A673 (cell line): ENCODE results near the gene PRPF6. TPM values are rescaled to one million over a fixed set of nuclear protein-coding genes. Genes with fewer than 3 reads are reported as not detected.

ENCODE experiments used
- BruUV-seq: library from RNA; stranded (reverse); fragments of 400-500 nt; replicated peaks from 2 replicates; lab custom pipeline; 2021; lab: Mats Ljungman, UMichigan
- CTCF ChIA-PET: fragments of 300-600 bp; sonication (Branson Sonifier 250); formaldehyde crosslinking; loops from one replicate; lab custom pipeline; 2022; ENCODE audit warnings: antibody characterized with exemption; lab: Charles Lee
- POLR2A ChIA-PET: fragments of 300-600 bp; sonication (Branson Sonifier 250); formaldehyde crosslinking; loops from one replicate; lab custom pipeline; 2022; ENCODE audit warnings: antibody characterized with exemption; ENCODE audit not compliant: low non-redundant PET; lab: Charles Lee
- DNase-seq: peaks from one replicate; pipeline ENCODE4 v3.0.0-alpha.2; 2015; ENCODE audit warnings: low spot score
- H3K27ac ChIP-seq: fragments of 200-600 bp; sonication (generic); 2 replicates; pipeline ENCODE4 v1.5.1; 2016; ENCODE audit warnings: mixed run types, low read depth, mild to moderate bottlenecking, mixed read lengths, antibody characterized with exemption, low read length; ENCODE audit not compliant: poor library complexity, severe bottlenecking
- H3K27me3 ChIP-seq: fragments of 200-600 bp; sonication (generic); replicated peaks from 2 replicates; pipeline ENCODE4 v1.6.1; 2017; ENCODE audit warnings: mixed run types, low read depth, mild to moderate bottlenecking, mixed read lengths, antibody characterized with exemption, low read length; ENCODE audit not compliant: insufficient read depth, poor library complexity
- H3K36me3 ChIP-seq: fragments of 200-600 bp; sonication (generic); 2 replicates; pipeline ENCODE4 v1.6.1; 2016; ENCODE audit warnings: mixed run types, mild to moderate bottlenecking, mixed read lengths, antibody characterized with exemption, low read length; ENCODE audit not compliant: insufficient read depth, poor library complexity, severe bottlenecking
- H3K4me1 ChIP-seq: fragments of 200-600 bp; sonication (generic); 2 replicates; pipeline ENCODE4 v1.6.1; 2017; ENCODE audit warnings: mixed run types, mild to moderate bottlenecking, mixed read lengths, antibody characterized with exemption, low read length; ENCODE audit not compliant: insufficient read depth, poor library complexity, severe bottlenecking
- H3K4me3 ChIP-seq: fragments of 200-600 bp; sonication (generic); 2 replicates; pipeline ENCODE4 v1.5.1; 2016; ENCODE audit warnings: low read depth, mixed run types, mild to moderate bottlenecking, mixed read lengths, low read length; ENCODE audit not compliant: poor library complexity, severe bottlenecking
- H3K9me3 ChIP-seq: fragments of 200-600 bp; sonication (generic); 2 replicates; pipeline ENCODE4 v1.6.1; 2016; ENCODE audit warnings: mixed run types, low read depth, mild to moderate bottlenecking, mixed read lengths, antibody characterized with exemption, low read length; ENCODE audit not compliant: poor library complexity, severe bottlenecking
- CTCF ChIP-seq: fragments of 300-800, 200-600 bp; sonication (generic); conservative IDR thresholded peaks from 2 replicates; pipeline ENCODE4 v1.5.1; 2017; ENCODE audit warnings: low read depth, mild to moderate bottlenecking, antibody characterized with exemption, low read length, moderate library complexity, mixed read lengths
- EZH2 ChIP-seq: fragments of 200-600 bp; sonication (generic); IDR thresholded peaks from 2 replicates; pipeline ENCODE4 v1.6.1; 2017; ENCODE audit warnings: borderline replicate concordance, low read depth, mild to moderate bottlenecking, mixed read lengths, antibody characterized with exemption, low read length; ENCODE audit not compliant: poor library complexity, severe bottlenecking
- intact Hi-C: fragments of 100-400 bp; cut with micrococcal nuclease; formaldehyde crosslinking; loops from one replicate; pipeline ENCODE4 v1.10.0; 2022; ENCODE audit not compliant: unreplicated experiment
- total RNA-seq: library from RNA; stranded (reverse); gene quantifications from 2 replicates; pipeline ENCODE4 v1.2.3, GENCODE V29; 2021

The PRPF6 gene
- total RNA-seq, 1 experiment from 2014 or later = 86.3 TPM

GRCh38 chr20:64036346-64037198 is 55.6 kb downstream of the PRPF6 start:
- no TSS peak for BruUV-seq
- H3K9me3 ChIP-seq = no peaks in the 10 kb centered on the region
- H3K27ac ChIP-seq = no peak overlapping the region
- intact Hi-C loops = no loop called here
- ChIA-PET POLR2A (no interaction called here), CTCF (no interaction called here)
- H3K36me3 ChIP-seq = no peaks in the 10 kb centered on the region
- H3K27me3 ChIP-seq = peaks cover 41% of the 10 kb centered on the region
- DNase-seq = no peak
- H3K4me3 ChIP-seq = no peak overlapping the region
- TF ChIP-seq CTCF = no peak
- TF ChIP-seq EZH2 = no peak
- H3K4me1 ChIP-seq = peaks cover 8% of the 10 kb centered on the region

- Histone ChIP-seq H3K27ac (no peak overlapping the region), H3K36me3 (no peaks in the 10 kb centered on the region), H3K9me3 (no peaks in the 10 kb centered on the region), H3K27me3 (peaks cover 46% of the 10 kb centered on the region), H3K4me1 (peaks cover 14% of the 10 kb centered on the region), H3K4me3 (no peak overlapping the region)
- intact Hi-C loops = no loop called here
- ChIA-PET CTCF (no interaction called here), POLR2A (no interaction called here)
- BruUV-seq = no TSS peak
- TF ChIP-seq EZH2 (no peak), CTCF (no peak)
- no peak for DNase-seq
These were observed 56.2 kb downstream of the PRPF6 start for GRCh38 chr20:64037199-64037497.

GRCh38 chr20:64037498-64038213 is 56.7 kb downstream of the PRPF6 start:
- intact Hi-C loops = no loop called here
- POLR2A ChIA-PET = no interaction called here
- no TSS peak for BruUV-seq
- Histone ChIP-seq H3K36me3 (no peaks in the 10 kb centered on the region), H3K4me3 (no peak overlapping the region), H3K27ac (no peak overlapping the region), H3K27me3 (peaks cover 50% of the 10 kb centered on the region), H3K4me1 (peaks cover 17% of the 10 kb centered on the region), H3K9me3 (no peaks in the 10 kb centered on the region)
- DNase-seq = no peak
- CTCF ChIA-PET = no interaction called here
- TF ChIP-seq CTCF = no peak
- TF ChIP-seq EZH2 = peak; percentile 8
